Fibroblast of mammary gland (primary cell): ENCODE results near the gene RAP2C.

ENCODE experiments used
- DNase-seq: peaks from one replicate; pipeline ENCODE4 v3.0.0-alpha.2; 2010; ENCODE audit warnings: low read depth
- H3K4me3 ChIP-seq: 2 replicates; pipeline ENCODE4 v1.5.1; 2011; ENCODE audit warnings: low read depth, mild to moderate bottlenecking, low read length, moderate library complexity; ENCODE audit not compliant: control insufficient read depth
- TF ChIP-seq, protein P1 (sequence below): conservative IDR thresholded peaks from 2 replicates; pipeline ENCODE4 v1.5.1; 2011; ENCODE audit warnings: low read depth, low read length, inconsistent platforms; ENCODE audit not compliant: control insufficient read depth, insufficient read depth

RAP2C gene

GRCh38 chrX:132236121-132236520, 16.9 kb upstream of the RAP2C start:
- no peak for DNase-seq
- H3K4me3 ChIP-seq = no peak overlapping the region
- TF ChIP-seq, protein P1, sequence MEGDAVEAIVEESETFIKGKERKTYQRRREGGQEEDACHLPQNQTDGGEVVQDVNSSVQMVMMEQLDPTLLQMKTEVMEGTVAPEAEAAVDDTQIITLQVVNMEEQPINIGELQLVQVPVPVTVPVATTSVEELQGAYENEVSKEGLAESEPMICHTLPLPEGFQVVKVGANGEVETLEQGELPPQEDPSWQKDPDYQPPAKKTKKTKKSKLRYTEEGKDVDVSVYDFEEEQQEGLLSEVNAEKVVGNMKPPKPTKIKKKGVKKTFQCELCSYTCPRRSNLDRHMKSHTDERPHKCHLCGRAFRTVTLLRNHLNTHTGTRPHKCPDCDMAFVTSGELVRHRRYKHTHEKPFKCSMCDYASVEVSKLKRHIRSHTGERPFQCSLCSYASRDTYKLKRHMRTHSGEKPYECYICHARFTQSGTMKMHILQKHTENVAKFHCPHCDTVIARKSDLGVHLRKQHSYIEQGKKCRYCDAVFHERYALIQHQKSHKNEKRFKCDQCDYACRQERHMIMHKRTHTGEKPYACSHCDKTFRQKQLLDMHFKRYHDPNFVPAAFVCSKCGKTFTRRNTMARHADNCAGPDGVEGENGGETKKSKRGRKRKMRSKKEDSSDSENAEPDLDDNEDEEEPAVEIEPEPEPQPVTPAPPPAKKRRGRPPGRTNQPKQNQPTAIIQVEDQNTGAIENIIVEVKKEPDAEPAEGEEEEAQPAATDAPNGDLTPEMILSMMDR = no peak

DNA sequence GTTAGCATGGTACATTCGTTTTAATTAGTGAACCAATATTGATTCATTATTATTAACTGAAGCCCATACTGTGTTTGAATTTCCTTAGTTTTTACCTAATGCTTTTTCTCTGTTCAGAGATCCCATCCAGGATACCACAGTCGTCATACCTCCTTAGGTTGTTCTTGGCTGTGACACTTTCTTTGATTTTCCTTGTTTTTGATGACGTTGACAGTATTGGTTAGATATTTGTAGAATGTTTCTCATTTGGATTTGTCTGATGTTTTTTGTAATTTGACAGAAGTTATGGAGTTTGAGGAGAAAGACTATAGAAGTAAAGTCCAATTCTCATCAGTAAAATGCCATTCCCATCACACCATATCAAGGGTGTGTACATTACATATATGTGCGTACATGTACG, 16.2 kb upstream of the RAP2C start:
- TF ChIP-seq, protein P1 = no peak
- H3K4me3 ChIP-seq = no peak overlapping the region
- no peak for DNase-seq

DNA sequence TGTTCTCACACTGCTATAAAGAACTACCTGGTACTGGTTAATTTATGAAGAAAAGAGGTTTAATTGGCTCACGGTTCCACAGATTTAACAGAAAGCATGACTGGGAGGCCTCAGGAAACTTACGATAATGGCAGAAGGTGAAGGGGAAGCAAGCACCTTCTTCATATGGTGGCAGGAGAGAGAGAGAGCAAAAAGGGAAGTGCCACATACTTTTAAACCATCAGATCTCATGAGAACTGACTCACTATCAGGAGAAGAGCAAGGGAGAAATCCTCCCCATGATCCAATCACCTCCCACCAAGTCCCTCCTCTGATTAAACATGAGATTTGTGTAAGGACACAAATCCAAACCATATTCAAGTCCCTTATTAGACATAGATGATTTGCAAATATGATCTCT, 12.3 kb upstream of the RAP2C start:
- TF ChIP-seq, protein P1 = no peak
- peak; percentile 8 for DNase-seq
- H3K4me3 ChIP-seq = no peak overlapping the region

DNA sequence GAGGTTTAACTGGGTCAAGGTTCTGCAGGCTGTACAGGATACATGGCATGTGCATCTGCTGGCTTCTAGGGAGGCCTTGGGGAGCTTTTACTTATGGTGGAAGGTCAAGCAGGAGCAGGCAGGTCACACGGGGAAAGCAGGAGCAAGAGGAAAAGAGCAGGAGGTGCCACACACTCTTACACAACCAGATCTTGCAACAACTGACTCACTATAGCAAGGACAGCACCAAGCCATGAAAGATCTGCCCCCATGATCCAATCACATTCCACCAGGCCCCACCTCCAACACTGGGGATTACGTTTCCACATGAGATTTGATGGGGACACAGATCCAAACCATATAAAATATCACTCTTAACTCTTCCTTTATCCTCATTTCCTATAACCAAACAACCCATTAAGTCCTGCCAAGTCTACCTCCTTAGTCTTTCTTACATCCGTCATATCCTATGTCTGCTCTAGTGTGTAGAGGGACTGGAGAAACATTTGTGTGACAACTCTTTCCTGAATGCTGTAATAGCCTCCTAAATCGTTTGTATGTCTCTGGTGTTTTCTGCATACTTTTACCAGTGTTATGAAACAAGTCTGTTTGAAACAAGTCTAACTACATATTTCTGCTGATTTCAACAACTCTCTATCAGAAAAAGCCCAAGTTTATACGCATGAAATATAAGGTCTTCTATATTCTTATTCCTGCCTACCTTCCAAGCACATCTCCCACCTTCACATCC, 8.3 kb upstream of the RAP2C start:
- no peak overlapping the region for H3K4me3 ChIP-seq
- TF ChIP-seq, protein P1 = no peak
- peak; percentile 75 for DNase-seq

DNA sequence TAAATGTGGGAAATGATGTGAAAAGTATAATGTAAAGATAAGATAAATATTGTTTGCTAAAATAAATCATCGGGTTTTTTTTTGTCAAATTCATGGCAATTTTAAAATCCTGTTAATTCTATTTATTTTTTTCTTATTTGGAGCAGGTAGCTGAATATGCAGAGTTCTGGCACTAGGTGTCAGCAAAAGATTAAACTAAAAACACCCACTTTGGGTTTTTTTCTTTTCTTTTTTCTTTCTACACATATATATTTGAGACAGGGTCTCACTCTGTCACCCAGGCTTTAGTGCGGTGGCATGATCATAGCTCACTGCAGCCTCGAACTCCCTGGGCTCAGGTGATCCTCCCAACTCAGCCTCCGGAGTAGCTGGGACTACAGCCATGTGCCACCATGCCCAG, 6.9 kb upstream of the RAP2C start:
- TF ChIP-seq, protein P1 = peak; percentile 41
- H3K4me3 ChIP-seq = no peak overlapping the region
- peak; percentile 27 for DNase-seq

GRCh38 chrX:132218100-132218812, 991 bp downstream of the RAP2C start:
- DNase-seq = peak; percentile 86
- TF ChIP-seq, protein P1 = no peak
- peak overlapping the region; percentile 72 for H3K4me3 ChIP-seq
